Tibial nerve (tissue), 4 donors: ENCODE results near the gene TCF4. TPM values are rescaled to one million over a fixed set of nuclear protein-coding genes. Genes with fewer than 3 reads are reported as not detected.

Source experiments
- DNase-seq, 2 donors: peaks; one replicate each; pipeline ENCODE4 v3.0.0-alpha.2; 2019; ENCODE audit warnings: low spot score in 2 of 2
- H3K27ac ChIP-seq, 4 donors: fragments of 200-600 bp; sonication (generic) in 3 of 4; one replicate each; pipeline ENCODE4 v1.5.1; 2017 to 2019; ENCODE audit warnings: mild to moderate bottlenecking in 1 of 4
- H3K27me3 ChIP-seq, 2 donors: fragments of 200-600 bp; sonication (generic) in 1 of 2; one replicate each; pipeline versions ENCODE4 v1.5.1 to v1.6.0; 2017 to 2019
- H3K36me3 ChIP-seq, 3 donors: fragments of 200-600 bp; sonication (generic); one replicate each; pipeline ENCODE4 v1.5.1; 2018 to 2019
- H3K4me1 ChIP-seq, 4 donors: fragments of 200-600 bp; sonication (generic) in 3 of 4; one replicate each; pipeline ENCODE4 v1.5.1; 2017 to 2019
- H3K4me3 ChIP-seq, 4 donors: fragments of 200-600 bp; sonication (generic) in 3 of 4; one replicate each; pipeline ENCODE4 v1.5.1; 2017 to 2019; ENCODE audit warnings: mild to moderate bottlenecking in 1 of 4, moderate library complexity in 1 of 4
- H3K9me3 ChIP-seq, 4 donors: fragments of 200-600 bp; sonication (generic) in 3 of 4; one replicate each; pipeline ENCODE4 v1.5.1; 2017 to 2019
- CTCF ChIP-seq, 5 experiments: fragments of 200-600 bp in 3 of 5; fragments of 450-650 bp in 2 of 5; sonication (generic) in 3 of 5; IDR thresholded peaks; one replicate each; pipeline ENCODE4 v1.5.1; 2016 to 2019; ENCODE audit warnings: antibody characterized with exemption in 5 of 5, mild to moderate bottlenecking in 3 of 5, moderate library complexity in 2 of 5
- EP300 ChIP-seq, 2 donors: sonication (generic); formaldehyde crosslinking; IDR thresholded peaks; one replicate each; pipeline ENCODE4 v1.6.1; 2017; ENCODE audit warnings: antibody characterized with exemption in 2 of 2, mild to moderate bottlenecking in 1 of 2
- POLR2A ChIP-seq, 2 donors: fragments of 450-650 bp; IDR thresholded peaks; one replicate each; pipeline ENCODE4 v1.6.1; 2017; ENCODE audit warnings: antibody characterized with exemption in 2 of 2, mild to moderate bottlenecking in 2 of 2, moderate library complexity in 2 of 2
- WGBS, 2 donors: methylation state at CpG; one replicate each; pipeline ENCODE4 v1.1.5; 2018; 5-methylcytosine and 5-hydroxymethylcytosine counted together
- total RNA-seq, 4 donors: library from RNA; depleted of rRNA; stranded (reverse); fragments of >200 nt; gene quantifications; one replicate each; pipeline ENCODE4 v1.1.0, GENCODE V29; 2016

The TCF4 gene
- total RNA-seq, 4 donors from 2014 or later, result 100 to 157 (median 114) TPM

DNA sequence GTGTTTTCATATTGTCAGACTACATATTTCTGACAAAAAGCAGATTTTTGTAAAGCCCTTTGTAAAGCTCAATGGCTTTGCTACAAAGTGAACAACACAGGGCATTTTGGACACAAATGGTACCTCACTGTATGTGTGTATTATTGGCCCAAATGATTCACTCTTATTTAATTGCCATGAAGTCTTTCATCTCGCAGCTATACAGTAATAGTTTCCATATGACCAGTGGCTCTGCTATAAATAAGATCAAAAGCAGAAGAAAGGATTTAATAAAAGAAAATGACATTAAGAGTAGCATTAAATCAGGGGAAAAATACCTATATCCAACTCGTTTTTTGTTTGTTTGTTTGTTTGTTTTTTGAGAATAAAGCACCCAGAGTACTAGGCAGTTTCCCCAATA is 344.7 kb downstream of the TCF4 start:
- DNase-seq, result no peak
- H3K27me3 ChIP-seq, result no peaks in the 10 kb centered on the region
- H3K9me3 ChIP-seq, result no peaks in the 10 kb centered on the region
- WGBS, 2 donors, result 59 to 74% methylated on average over 2 of the region's 2 CpGs
- peaks cover 0 to 48% (median 11%) of the 10 kb centered on the region in 4 donors for H3K4me1 ChIP-seq
- no peak for TF ChIP-seq EP300 (IDR thresholded peaks at IDR 0.05)
- no peak for TF ChIP-seq CTCF (IDR thresholded peaks at IDR 0.05)
- TF ChIP-seq POLR2A (IDR thresholded peaks at IDR 0.05), result no peak
- H3K36me3 ChIP-seq, result no peaks in the 10 kb centered on the region
- no peak overlapping the region for H3K4me3 ChIP-seq
- H3K27ac ChIP-seq, result peak overlapping the region in 2 of 4 donors; percentile 67 to 75

DNA sequence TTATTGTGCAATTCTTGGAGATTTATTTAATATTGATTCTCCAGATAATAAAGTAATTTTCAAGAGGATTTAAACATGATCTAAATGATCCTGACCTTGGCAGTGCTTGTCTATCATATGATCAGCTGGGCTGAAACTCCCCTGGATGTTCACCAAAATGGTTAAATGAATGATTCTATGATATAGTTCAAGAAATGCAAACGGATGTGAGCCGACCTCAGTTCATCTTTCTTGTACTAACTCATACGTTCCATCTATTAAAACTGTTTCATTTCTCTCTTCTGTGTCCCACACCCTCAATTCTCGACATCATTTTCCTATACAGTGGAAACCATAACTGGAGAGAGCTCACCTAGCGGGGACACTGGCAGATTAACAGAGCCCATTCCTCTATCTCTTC is 347.0 kb downstream of the TCF4 start:
- H3K4me3 ChIP-seq, result no peak overlapping the region
- no peak for DNase-seq
- peaks cover 0 to 51% (median 11%) of the 10 kb centered on the region in 4 donors for H3K4me1 ChIP-seq
- WGBS, 2 donors, result 74 to 75% methylated on average over 5 of the region's 5 CpGs
- no peak overlapping the region for H3K27ac ChIP-seq
- TF ChIP-seq CTCF (IDR thresholded peaks at IDR 0.05) (no peak), POLR2A (IDR thresholded peaks at IDR 0.05) (no peak), EP300 (IDR thresholded peaks at IDR 0.05) (no peak)
- H3K36me3 ChIP-seq, result no peaks in the 10 kb centered on the region
- no peaks in the 10 kb centered on the region for H3K27me3 ChIP-seq
- no peaks in the 10 kb centered on the region for H3K9me3 ChIP-seq

DNA sequence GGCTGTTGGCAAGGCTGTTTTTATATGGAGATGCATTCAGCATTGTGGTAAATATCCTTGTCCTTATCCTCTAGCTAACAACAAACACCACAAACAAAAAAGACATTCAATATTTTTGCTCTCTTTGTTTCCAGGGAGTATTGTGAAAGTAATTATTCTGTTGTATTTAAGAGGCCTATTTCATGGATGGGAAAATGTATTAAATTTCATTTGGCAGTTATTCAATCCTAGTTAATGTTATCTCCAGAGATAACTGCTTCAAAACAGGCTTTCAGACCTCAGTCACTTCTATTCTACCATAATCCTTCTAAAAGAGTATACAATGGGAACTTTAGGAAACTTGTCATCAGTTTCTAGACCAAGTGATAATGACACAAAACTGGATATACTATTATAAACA is 348.3 kb downstream of the TCF4 start:
- no peak overlapping the region for H3K4me3 ChIP-seq
- H3K27me3 ChIP-seq, result no peaks in the 10 kb centered on the region
- no peaks in the 10 kb centered on the region for H3K36me3 ChIP-seq
- H3K4me1 ChIP-seq, result peaks cover 0 to 49% (median 7%) of the 10 kb centered on the region in 4 donors
- H3K27ac ChIP-seq, result no peak overlapping the region
- TF ChIP-seq EP300 (IDR thresholded peaks at IDR 0.05) (no peak), POLR2A (IDR thresholded peaks at IDR 0.05) (no peak), CTCF (IDR thresholded peaks at IDR 0.05) (no peak)
- no peaks in the 10 kb centered on the region for H3K9me3 ChIP-seq
- no peak for DNase-seq

DNA sequence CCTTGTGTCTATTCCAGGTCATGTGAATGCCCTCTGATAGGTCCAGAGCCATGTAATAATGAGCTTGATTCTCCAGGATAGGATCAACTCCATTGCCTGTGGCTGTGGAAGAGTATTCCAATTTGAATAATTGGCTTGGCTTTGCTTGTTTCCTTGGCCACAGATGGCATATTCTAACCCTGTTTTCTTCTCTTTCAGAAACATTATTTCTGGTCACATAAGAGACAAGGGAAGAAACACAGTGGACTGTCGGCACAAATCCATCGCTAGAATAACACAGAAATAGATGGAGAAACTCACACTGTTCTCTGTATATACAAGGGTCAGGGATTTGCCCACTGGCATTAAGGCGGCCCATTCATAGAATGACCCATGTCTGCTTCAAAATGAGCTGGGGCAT is 350.3 kb downstream of the TCF4 start:
- Histone ChIP-seq H3K27ac (no peak overlapping the region), H3K4me1 (peaks cover 0 to 34% (median 1%) of the 10 kb centered on the region in 4 donors), H3K36me3 (peaks cover 0 to 14% (median 0%) of the 10 kb centered on the region in 3 donors), H3K4me3 (no peak overlapping the region), H3K27me3 (no peaks in the 10 kb centered on the region), H3K9me3 (no peaks in the 10 kb centered on the region)
- 54 to 56% methylated on average over 3 of the region's 3 CpGs for WGBS, 2 donors
- TF ChIP-seq POLR2A (IDR thresholded peaks at IDR 0.05), result no peak
- TF ChIP-seq EP300 (IDR thresholded peaks at IDR 0.05), result no peak
- TF ChIP-seq CTCF (IDR thresholded peaks at IDR 0.05), result no peak
- no peak for DNase-seq

GRCh38 chr18:55236150-55236931 is 351.7 kb downstream of the TCF4 start:
- Histone ChIP-seq H3K9me3 (no peaks in the 10 kb centered on the region), H3K27ac (peak overlapping the region in 1 of 4 donors; percentile 12), H3K36me3 (peaks cover 0 to 25% (median 5%) of the 10 kb centered on the region in 3 donors), H3K4me3 (no peak overlapping the region), H3K4me1 (peaks cover 0 to 30% (median 1%) of the 10 kb centered on the region in 4 donors), H3K27me3 (no peaks in the 10 kb centered on the region)
- peak in 1 of 2 donors; percentile 46 for DNase-seq
- 61 to 76% methylated on average over 6 of the region's 6 CpGs for WGBS, 2 donors
- peak in 1 of 2 donors; percentile 13 for TF ChIP-seq EP300 (IDR thresholded peaks at IDR 0.05)
- no peak for TF ChIP-seq CTCF (IDR thresholded peaks at IDR 0.05)
